BJ (cell line): ENCODE data around the gene MRM2. TPM values are rescaled to one million over a fixed set of nuclear protein-coding genes. Genes with fewer than 3 reads are reported as not detected.

Experiments used
- CTCF ChIA-PET: fragments of 350-600 bp; formaldehyde crosslinking; extraction: SDS; loops from one replicate; lab custom pipeline; 2021; ENCODE audit warnings: antibody characterized with exemption, inconsistent platforms; lab: Yijun Ruan, JAX
- POLR2A ChIA-PET: fragments of 300-600 bp; sonication (Branson Sonifier 250); formaldehyde crosslinking; extraction: SDS; loops from one replicate; lab custom pipeline; 2021; ENCODE audit warnings: antibody characterized with exemption; lab: Charles Lee
- DNase-seq: peaks from one replicate; pipeline ENCODE4 v3.0.0-alpha.2; 2011; ENCODE audit warnings: low read depth
- H3K27me3 ChIP-seq: 2 replicates; pipeline ENCODE4 v1.6.0; 2011; ENCODE audit warnings: low read length; ENCODE audit not compliant: control insufficient read depth, insufficient read depth
- H3K36me3 ChIP-seq: 2 replicates; pipeline ENCODE4 v1.5.1; 2011; ENCODE audit warnings: low read length; ENCODE audit not compliant: control insufficient read depth, insufficient read depth
- H3K4me3 ChIP-seq: 2 replicates; pipeline ENCODE4 v1.5.1; 2011; ENCODE audit warnings: low read depth, mild to moderate bottlenecking, control low read depth, low read length
- CTCF ChIP-seq: IDR thresholded peaks from 2 replicates; pipeline ENCODE4 v1.5.1; 2011; ENCODE audit warnings: low read depth, mild to moderate bottlenecking, control low read depth, inconsistent platforms, low read length, moderate library complexity; ENCODE audit not compliant: insufficient read depth
- polyA plus RNA-seq: library from polyadenylated mRNA; depleted of rRNA; stranded (reverse); fragments of >200 nt; gene quantifications from 2 replicates; pipeline ENCODE4 v1.2.3, GENCODE V29; 2011

MRM2 gene
- polyA plus RNA-seq, 1 experiment: 27.3 TPM

- TF ChIP-seq CTCF: no peak
- no peak for DNase-seq
- Histone ChIP-seq H3K4me3 (no peak overlapping the region), H3K36me3 (peaks cover 9% of the 10 kb centered on the region), H3K27me3 (no peaks in the 10 kb centered on the region)
- ChIA-PET POLR2A (no interaction called here), CTCF (no interaction called here)
Observed at GRCh38 chr7:2274666-2275065, 32.7 kb upstream of the MRM2 start.

- peaks cover 9% of the 10 kb centered on the region for H3K36me3 ChIP-seq
- H3K4me3 ChIP-seq: no peak overlapping the region
- no peak for TF ChIP-seq CTCF
- DNase-seq: no peak
- H3K27me3 ChIP-seq: no peaks in the 10 kb centered on the region
- CTCF ChIA-PET: no interaction called here
- POLR2A ChIA-PET: no interaction called here
Observed at GRCh38 chr7:2273866-2274265, 31.9 kb upstream of the MRM2 start.

GRCh38 chr7:2272031-2272430 is 30.0 kb upstream of the MRM2 start:
- CTCF ChIA-PET: no interaction called here

GRCh38 chr7:2271273-2272026 is 29.4 kb upstream of the MRM2 start:
- ChIA-PET POLR2A (no interaction called here), CTCF (no interaction called here)
- Histone ChIP-seq H3K36me3 (peaks cover 9% of the 10 kb centered on the region), H3K27me3 (no peaks in the 10 kb centered on the region), H3K4me3 (no peak overlapping the region)
- TF ChIP-seq CTCF: no peak
- no peak for DNase-seq

More at GRCh38 chr7:2272031-2272430, 30.0 kb upstream of the MRM2 start:
- no peaks in the 10 kb centered on the region for H3K27me3 ChIP-seq
- POLR2A ChIA-PET: no interaction called here
- DNase-seq: no peak
- peaks cover 9% of the 10 kb centered on the region for H3K36me3 ChIP-seq
- no peak for TF ChIP-seq CTCF
- no peak overlapping the region for H3K4me3 ChIP-seq

- Histone ChIP-seq H3K4me3 (no peak overlapping the region), H3K36me3 (peaks cover 9% of the 10 kb centered on the region), H3K27me3 (no peaks in the 10 kb centered on the region)
- CTCF ChIA-PET: interaction anchor here (1.1 kb wide), 1 partner anchor 67 kb away, joined by 4 read pairs; no protein-coding TSS in a partner anchor
- no peak for DNase-seq
- no peak for TF ChIP-seq CTCF
- POLR2A ChIA-PET: no interaction called here
Observed at GRCh38 chr7:2270495-2270894, 28.5 kb upstream of the MRM2 start.
